Caco-2 (cell line): ENCODE measurements around the gene EHD1. TPM values are rescaled to one million over a fixed set of nuclear protein-coding genes. Genes with fewer than 3 reads are reported as not detected.

Source experiments
- BruUV-seq: library from RNA; stranded (reverse); fragments of 400-500 nt; replicated peaks from 2 replicates; lab custom pipeline; 2021; lab: Mats Ljungman, UMichigan
- CTCF ChIA-PET: fragments of 300-600 bp; sonication (Branson Sonifier 250); formaldehyde crosslinking; loops from one replicate; lab custom pipeline; 2022; ENCODE audit warnings: antibody characterized with exemption; lab: Charles Lee
- POLR2A ChIA-PET: fragments of 300-600 bp; sonication (Branson Sonifier 250); formaldehyde crosslinking; loops from one replicate; lab custom pipeline; 2022; ENCODE audit warnings: antibody characterized with exemption; lab: Charles Lee
- DNase-seq, 2 experiments: peaks; one replicate each; pipeline versions ENCODE4 v3.0.0 to v3.0.0-alpha.2; 2020 to 2022
- H3K27me3 ChIP-seq: replicated peaks from 2 replicates; pipeline ENCODE4 v1.6.0; 2011; ENCODE audit warnings: low read length; ENCODE audit not compliant: control insufficient read depth, insufficient read depth
- H3K36me3 ChIP-seq: 2 replicates; pipeline ENCODE4 v1.5.1; 2011; ENCODE audit warnings: low read length; ENCODE audit not compliant: control insufficient read depth, insufficient read depth
- H3K4me1 ChIP-seq: fragments of 250-450 bp; sonication (Bioruptor Pico); 2 replicates; pipeline ENCODE4 v1.5.1; 2020; ENCODE audit warnings: mild to moderate bottlenecking
- H3K4me3 ChIP-seq: 2 replicates; pipeline ENCODE4 v1.5.1; 2011; ENCODE audit warnings: low read depth, mild to moderate bottlenecking, control low read depth, low read length
- H3K9me3 ChIP-seq: fragments of 250-450 bp; sonication (Bioruptor Pico); 2 replicates; pipeline ENCODE4 v1.5.1; 2020; ENCODE audit warnings: mild to moderate bottlenecking, moderate library complexity
- H3K27ac Mint-ChIP-seq: one replicate; pipeline ENCODE4 v1.8.0; 2022; ENCODE audit warnings: mixed read lengths; ENCODE audit not compliant: unreplicated experiment
- H3K27me3 Mint-ChIP-seq: one replicate; pipeline ENCODE4 v1.8.0; 2022; ENCODE audit warnings: mixed read lengths; ENCODE audit not compliant: insufficient read depth, unreplicated experiment
- H3K36me3 Mint-ChIP-seq: one replicate; pipeline ENCODE4 v1.8.0; 2022; ENCODE audit warnings: mild to moderate bottlenecking, mixed read lengths; ENCODE audit not compliant: insufficient read depth, unreplicated experiment
- H3K4me1 Mint-ChIP-seq: one replicate; pipeline ENCODE4 v1.8.0; 2022; ENCODE audit warnings: low read depth, mixed read lengths; ENCODE audit not compliant: unreplicated experiment
- H3K4me3 Mint-ChIP-seq: one replicate; pipeline ENCODE4 v1.8.0; 2022; ENCODE audit warnings: mild to moderate bottlenecking, moderate library complexity, mixed read lengths; ENCODE audit not compliant: unreplicated experiment
- H3K9me3 Mint-ChIP-seq: one replicate; pipeline ENCODE4 v1.8.0; 2022; ENCODE audit warnings: mixed read lengths; ENCODE audit not compliant: unreplicated experiment
- CTCF ChIP-seq, 2 experiments: fragments of 200-600 bp in 1 of 2; IDR thresholded peaks; 1 replicate in 1 of 2; 2 replicates in 1 of 2; pipeline versions ENCODE4 v1.5.1 to v1.8.0; 2011 to 2022; ENCODE audit warnings: antibody characterized with exemption in 1 of 2, control low read depth in 1 of 2, inconsistent platforms in 1 of 2, low read depth in 1 of 2, low read length in 1 of 2, mild to moderate bottlenecking in 1 of 2, moderate library complexity in 1 of 2; ENCODE audit not compliant: insufficient read depth in 1 of 2, severe bottlenecking in 1 of 2, unreplicated experiment in 1 of 2
- intact Hi-C: fragments of 100-400 bp; cut with micrococcal nuclease; formaldehyde crosslinking; loops from one replicate; pipeline ENCODE4 v1.10.0; 2022; ENCODE audit not compliant: unreplicated experiment
- total RNA-seq: library from RNA; stranded (reverse); gene quantifications from 2 replicates; pipeline ENCODE4 v1.2.3, GENCODE V29; 2022

EHD1 gene
- total RNA-seq, 1 experiment from 2014 or later, result 129 TPM

GRCh38 chr11:64853709-64854108, 24.7 kb downstream of the EHD1 start:
- ChIA-PET CTCF (interaction anchor here (1.2 kb wide), 1 partner anchor 25 kb away, joined by 3 read pairs; no protein-coding TSS in a partner anchor), POLR2A (interaction anchor here (1.0 kb wide), 1 partner anchor 36 kb away, joined by 3 read pairs; no protein-coding TSS in a partner anchor)
- Histone ChIP-seq H3K9me3 (no peaks in the 10 kb centered on the region), H3K4me1 (peaks cover 43% of the 10 kb centered on the region), H3K27me3 (no peaks in the 10 kb centered on the region), H3K36me3 (peaks cover 4% of the 10 kb centered on the region), H3K4me3 (no peak overlapping the region)
- BruUV-seq, result no TSS peak
- no peak for TF ChIP-seq CTCF (IDR thresholded peaks at IDR 0.05; ENCODE audit: insufficient read depth in 1 of 2, low read depth in 1 of 2, low read length in 1 of 2, severe bottlenecking in 1 of 2, unreplicated experiment in 1 of 2)
- DNase-seq, result no peak
- Mint-ChIP-seq H3K9me3 (no peaks in the 10 kb centered on the region), H3K36me3 (peaks cover 71% of the 10 kb centered on the region), H3K4me3 (no peak overlapping the region), H3K27me3 (no peaks in the 10 kb centered on the region), H3K27ac (peak overlapping the region; percentile 69), H3K4me1 (peaks cover 24% of the 10 kb centered on the region)
- intact Hi-C loops, result no loop called here

GRCh38 chr11:64852804-64853509, 25.5 kb downstream of the EHD1 start:
- H3K4me1 ChIP-seq, result peaks cover 44% of the 10 kb centered on the region
- CTCF ChIA-PET, result interaction anchor here (1.2 kb wide), 1 partner anchor 26 kb away, joined by 3 read pairs; no protein-coding TSS in a partner anchor

More at GRCh38 chr11:64852804-64853509, 25.5 kb downstream of the EHD1 start:
- no peak for TF ChIP-seq CTCF (IDR thresholded peaks at IDR 0.05; ENCODE audit: insufficient read depth in 1 of 2, low read depth in 1 of 2, low read length in 1 of 2, severe bottlenecking in 1 of 2, unreplicated experiment in 1 of 2)
- Mint-ChIP-seq H3K9me3 (no peaks in the 10 kb centered on the region), H3K4me3 (no peak overlapping the region), H3K36me3 (peaks cover 71% of the 10 kb centered on the region), H3K4me1 (peaks cover 30% of the 10 kb centered on the region), H3K27me3 (no peaks in the 10 kb centered on the region), H3K27ac (peak overlapping the region; percentile 69)
- Histone ChIP-seq H3K4me3 (no peak overlapping the region), H3K36me3 (peaks cover 1% of the 10 kb centered on the region; the same call in 1 of the 2 replicates), H3K9me3 (no peaks in the 10 kb centered on the region), H3K27me3 (no peaks in the 10 kb centered on the region)
- DNase-seq, result no peak
- intact Hi-C loops, result no loop called here
- POLR2A ChIA-PET, result interaction anchor here (0.6 to 1.0 kb wide), 2 partner anchors 20 to 36 kb away, joined by 3 to 4 read pairs; no protein-coding TSS in a partner anchor
- BruUV-seq, result TSS peak; percentile 40
